H1 (cell line): ENCODE data around the gene DAZAP1. TPM values are rescaled to one million over a fixed set of nuclear protein-coding genes. Genes with fewer than 3 reads are reported as not detected.

Experiments used
- ASH2L ChIP-seq: fragments of 200-600, 300-600 bp; sonication (generic); IDR thresholded peaks from one replicate; pipeline ENCODE4 v1.7.1; 2017; ENCODE audit warnings: low read length
- ATF2 ChIP-seq: IDR thresholded peaks from 2 replicates; pipeline ENCODE4 v1.6.1; 2012; ENCODE audit warnings: low read length, inconsistent platforms
- CBX5 ChIP-seq: fragments of 300-800, 300-1000 bp; sonication (generic); IDR thresholded peaks from 2 replicates; pipeline ENCODE4 v1.7.1; 2016; ENCODE audit warnings: antibody characterized with exemption, low read length, low read depth
- CREB1 ChIP-seq: IDR thresholded peaks from 2 replicates; pipeline ENCODE4 v1.6.1; 2012; ENCODE audit warnings: inconsistent platforms
- CTBP2 ChIP-seq: IDR thresholded peaks from 2 replicates; pipeline ENCODE4 v1.7.0; 2011; ENCODE audit warnings: borderline replicate concordance, mild to moderate bottlenecking, moderate library complexity, mixed read lengths, low read length; ENCODE audit not compliant: insufficient read depth, insufficient read length
- E2F6 ChIP-seq: IDR thresholded peaks from 2 replicates; pipeline ENCODE4 v1.6.1; 2012; ENCODE audit warnings: inconsistent platforms
- EP300 ChIP-seq, 2 experiments: IDR thresholded peaks; 1 replicate in 1 of 2; 2 replicates in 1 of 2; pipeline ENCODE4 v1.6.1; 2011 to 2012; ENCODE audit warnings: low read depth in 2 of 2, low read length in 2 of 2, mild to moderate bottlenecking in 2 of 2, borderline replicate concordance in 1 of 2, inconsistent platforms in 1 of 2, moderate library complexity in 1 of 2
- GABPA ChIP-seq: IDR thresholded peaks from 2 replicates; pipeline ENCODE4 v1.6.1; 2011; ENCODE audit warnings: mild to moderate bottlenecking, low read length, moderate library complexity, borderline replicate concordance; ENCODE audit not compliant: insufficient read depth
- GTF2F1 ChIP-seq: IDR thresholded peaks from 2 replicates; pipeline ENCODE4 v1.6.1; 2012; ENCODE audit warnings: low read depth, low read length, improper control_type of control experiment, borderline replicate concordance
- JUN ChIP-seq: IDR thresholded peaks from 2 replicates; pipeline ENCODE4 v1.6.1; 2011; ENCODE audit warnings: low read depth, mild to moderate bottlenecking, improper control_type of control experiment, low read length
- JUND ChIP-seq: IDR thresholded peaks from 2 replicates; pipeline ENCODE4 v1.6.1; 2011; ENCODE audit warnings: mild to moderate bottlenecking, improper control_type of control experiment, low read length
- KDM4A ChIP-seq: IDR thresholded peaks from one replicate; pipeline ENCODE4 v1.7.1; 2012; ENCODE audit warnings: low read depth, mild to moderate bottlenecking, moderate library complexity, low read length, inconsistent platforms; ENCODE audit not compliant: severe bottlenecking
- KDM5A ChIP-seq: fragments of 200-600 bp; IDR thresholded peaks from 2 replicates; pipeline ENCODE4 v1.7.1; 2012; ENCODE audit warnings: mild to moderate bottlenecking, low read length, inconsistent platforms, mixed read lengths
- MAFK ChIP-seq: IDR thresholded peaks from 2 replicates; pipeline ENCODE4 v1.6.1; 2012; ENCODE audit warnings: low read depth, mild to moderate bottlenecking, improper control_type of control experiment, low read length
- POU5F1 ChIP-seq: IDR thresholded peaks from 2 replicates; pipeline ENCODE4 v1.6.1; 2011; ENCODE audit warnings: low read depth, mild to moderate bottlenecking, low read length, moderate library complexity
- RBBP5 ChIP-seq: IDR thresholded peaks from 2 replicates; pipeline ENCODE4 v1.7.1; 2012; ENCODE audit warnings: low read depth, mild to moderate bottlenecking, inconsistent platforms, low read length, moderate library complexity, borderline replicate concordance
- SAP30 ChIP-seq: fragments of 300-600 bp; sonication (generic); IDR thresholded peaks from 2 replicates; pipeline ENCODE4 v1.7.1; 2012; ENCODE audit warnings: low read length, moderate library complexity, mild to moderate bottlenecking, inconsistent platforms; ENCODE audit not compliant: insufficient read depth, insufficient replicate concordance
- SP1 ChIP-seq: IDR thresholded peaks from 2 replicates; pipeline ENCODE4 v1.6.1; 2011; ENCODE audit warnings: low read depth, low read length
- SP4 ChIP-seq: IDR thresholded peaks from 2 replicates; pipeline ENCODE4 v1.6.1; 2012; ENCODE audit warnings: low read length, inconsistent platforms
- TAF7 ChIP-seq: optimal IDR thresholded peaks from 2 replicates; pipeline ENCODE3; 2011; ENCODE audit warnings: low read depth, mild to moderate bottlenecking, inconsistent platforms, low read length, moderate library complexity, borderline replicate concordance
- ZNF274 ChIP-seq: IDR thresholded peaks from 2 replicates; pipeline ENCODE4 v1.7.0; 2012; ENCODE audit warnings: low read length, borderline replicate concordance; ENCODE audit errors: extremely low read depth
- polyA plus RNA-seq, 7 experiments: library from polyadenylated mRNA; depleted of rRNA in 3 of 7; stranded (reverse) in 5 of 7; unstranded in 2 of 7; fragments of >200 nt in 5 of 7; fragments of 200-250 nt in 2 of 7; gene quantifications; 1 replicate in 5 of 7; 2 replicates in 1 of 7; 4 replicates in 1 of 7; pipeline versions ENCODE4 v1.2.1 to v1.2.3, GENCODE V29; 2011 to 2013; ENCODE audit warnings: missing spikeins in 2 of 7, mixed read lengths in 2 of 7
- total RNA-seq: library from RNA; stranded (reverse); fragmentation: NEBNext Ultra II Directional; extraction: Animal tissue kit (Norgen Biotek cat#: 25700); gene quantifications from 2 replicates; pipeline ENCODE4 v1.2.1, GENCODE V29; 2021

The DAZAP1 gene
- total and polyA plus RNA-seq, 2 of the 8 experiments (the other 6 are each of a cell fraction or from before 2014, with no cell fraction given), result 79.6 to 341 TPM

GRCh38 chr19:1449467-1450442 is 42.4 kb downstream of the DAZAP1 start, which contains the start of gene APC2 (continued):
- TF ChIP-seq JUN (no peak), CREB1 (no peak), ATF2 (no peak), SP4 (no peak), POU5F1 (no peak), KDM4A (peak; percentile 25), RBBP5 (no peak), SP1 (peak; percentile 82), TAF7 (no peak), ZNF274 (no peak), EP300 (IDR thresholded peaks at IDR 0.05; ENCODE audit: borderline replicate concordance in 1 of 2, low read depth in 2 of 2, low read length in 2 of 2) (peak in 1 of 2 experiments; percentile 54; a peak in 1 of 3 replicates), GTF2F1 (no peak), JUND (0 out of 2 replicates have a peak, but pooled peaks have one; percentile 9), ASH2L (peak; percentile 72), GABPA (no peak), CBX5 (no peak), KDM5A (no peak), CTBP2 (no peak), SAP30 (no peak), E2F6 (no peak), MAFK (no peak)
